ENCODE data around the gene NOTCH1. TPM values are rescaled to one million over a fixed set of nuclear protein-coding genes. Genes with fewer than 3 reads are reported as not detected.

Gene NOTCH1
- total RNA-seq, 1 donor, result 10.5 TPM

GRCh38 chr9:136496801-136497620 is 48.8 kb downstream of the NOTCH1 start:
- H2AFZ ChIP-seq (ENCODE audit: low read length), result no peak overlapping the region
- DNase-seq (ENCODE audit: insufficient read length, low spot score, missing footprints), result no peak
- no peak for TF ChIP-seq CTCF (IDR thresholded peaks at IDR 0.05; ENCODE audit: extremely low read depth, low read depth, low read length)
- H3K4me1 ChIP-seq (ENCODE audit: insufficient read depth, low read length), result peaks cover 3% of the 10 kb centered on the region
- no peak overlapping the region for H3K4me3 ChIP-seq (ENCODE audit: insufficient read depth, low read length)
- peaks cover 30% of the 10 kb centered on the region for H3K36me3 ChIP-seq (ENCODE audit: insufficient read depth, low read length)
- no peaks in the 10 kb centered on the region for H4K20me1 ChIP-seq (ENCODE audit: insufficient read depth, low read length)
- no peaks in the 10 kb centered on the region for H3K27me3 ChIP-seq (ENCODE audit: insufficient read depth, low read length)
- H3K4me2 ChIP-seq (ENCODE audit: insufficient read depth, low read length), result no peak overlapping the region
- no peak overlapping the region for H3K27ac ChIP-seq (ENCODE audit: low read depth, low read length)
- H3K79me2 ChIP-seq (ENCODE audit: insufficient read depth, low read length), result no peaks in the 10 kb centered on the region
- no peaks in the 10 kb centered on the region for H3K9me3 ChIP-seq (ENCODE audit: low read depth, low read length)

GRCh38 chr9:136496181-136496580 is 49.7 kb downstream of the NOTCH1 start:
- H3K27ac ChIP-seq (ENCODE audit: low read depth, low read length), result no peak overlapping the region
- no peaks in the 10 kb centered on the region for H3K9me3 ChIP-seq (ENCODE audit: low read depth, low read length)
- H3K4me1 ChIP-seq (ENCODE audit: insufficient read depth, low read length), result peaks cover 3% of the 10 kb centered on the region
- no peak overlapping the region for H3K4me2 ChIP-seq (ENCODE audit: insufficient read depth, low read length)
- no peak overlapping the region for H2AFZ ChIP-seq (ENCODE audit: low read length)
- H3K79me2 ChIP-seq (ENCODE audit: insufficient read depth, low read length), result no peaks in the 10 kb centered on the region
- no peak for DNase-seq (ENCODE audit: insufficient read length, low spot score, missing footprints)
- peaks cover 24% of the 10 kb centered on the region for H3K36me3 ChIP-seq (ENCODE audit: insufficient read depth, low read length)
- no peak for TF ChIP-seq CTCF (IDR thresholded peaks at IDR 0.05; ENCODE audit: extremely low read depth, low read depth, low read length)
- H3K4me3 ChIP-seq (ENCODE audit: insufficient read depth, low read length), result no peak overlapping the region
- H3K27me3 ChIP-seq (ENCODE audit: insufficient read depth, low read length), result no peaks in the 10 kb centered on the region
- H4K20me1 ChIP-seq (ENCODE audit: insufficient read depth, low read length), result no peaks in the 10 kb centered on the region

GRCh38 chr9:136495238-136495800 is 50.5 kb downstream of the NOTCH1 start:
- Histone ChIP-seq H3K36me3 (ENCODE audit: insufficient read depth, low read length) (peaks cover 17% of the 10 kb centered on the region), H2AFZ (ENCODE audit: low read length) (no peak overlapping the region), H3K79me2 (ENCODE audit: insufficient read depth, low read length) (no peaks in the 10 kb centered on the region), H3K27ac (ENCODE audit: low read depth, low read length) (no peak overlapping the region), H3K4me3 (ENCODE audit: insufficient read depth, low read length) (no peak overlapping the region), H3K4me2 (ENCODE audit: insufficient read depth, low read length) (no peak overlapping the region), H3K4me1 (ENCODE audit: insufficient read depth, low read length) (peaks cover 3% of the 10 kb centered on the region), H3K9me3 (ENCODE audit: low read depth, low read length) (no peaks in the 10 kb centered on the region), H3K27me3 (ENCODE audit: insufficient read depth, low read length) (no peaks in the 10 kb centered on the region), H4K20me1 (ENCODE audit: insufficient read depth, low read length) (no peaks in the 10 kb centered on the region)
- TF ChIP-seq CTCF (IDR thresholded peaks at IDR 0.05; ENCODE audit: extremely low read depth, low read depth, low read length), result no peak
- DNase-seq (ENCODE audit: insufficient read length, low spot score, missing footprints), result no peak

- H3K36me3 ChIP-seq (ENCODE audit: insufficient read depth, low read length), result peaks cover 13% of the 10 kb centered on the region
- H4K20me1 ChIP-seq (ENCODE audit: insufficient read depth, low read length), result no peaks in the 10 kb centered on the region
- H3K4me2 ChIP-seq (ENCODE audit: insufficient read depth, low read length), result no peak overlapping the region
- H3K79me2 ChIP-seq (ENCODE audit: insufficient read depth, low read length), result no peaks in the 10 kb centered on the region
- no peak for TF ChIP-seq CTCF (IDR thresholded peaks at IDR 0.05; ENCODE audit: extremely low read depth, low read depth, low read length)
- H2AFZ ChIP-seq (ENCODE audit: low read length), result no peak overlapping the region
- peaks cover 3% of the 10 kb centered on the region for H3K4me1 ChIP-seq (ENCODE audit: insufficient read depth, low read length)
- DNase-seq (ENCODE audit: insufficient read length, low spot score, missing footprints), result peak; percentile 98
- H3K27me3 ChIP-seq (ENCODE audit: insufficient read depth, low read length), result no peaks in the 10 kb centered on the region
- no peaks in the 10 kb centered on the region for H3K9me3 ChIP-seq (ENCODE audit: low read depth, low read length)
- no peak overlapping the region for H3K4me3 ChIP-seq (ENCODE audit: insufficient read depth, low read length)
- no peak overlapping the region for H3K27ac ChIP-seq (ENCODE audit: low read depth, low read length)
These were observed 51.2 kb downstream of the NOTCH1 start for GRCh38 chr9:136494531-136495215.

All from osteoblast (primary cell).